GM18858 (cell line): ENCODE measurements around the gene KLHL13.
"Not testable (repeated sequence)": the region's sequence is repeated elsewhere in the genome, so short reads cannot be mapped to it uniquely, and the experiment has no call there.

Source experiments
- ATAC-seq: cut with Tn5 transposase; IDR thresholded peaks from one replicate; pipeline ENCODE4 v1.9.1; 2021; ENCODE audit not compliant: unreplicated experiment

The KLHL13 gene

GRCh38 chrX:118116713-118117550 is at the start of gene KLHL13:
TSS of gene KLHL13 (minus strand) at chrX:118116810. CDS start at chrX:118028473, 88,337 bp downstream.
- no peak for ATAC-seq

- no peak for ATAC-seq
Measured at GRCh38 chrX:118164138-118164537, 47.5 kb upstream of the KLHL13 start.

- ATAC-seq, result no peak
Measured at GRCh38 chrX:118156953-118157608, 40.5 kb upstream of the KLHL13 start.

- ATAC-seq, result no peak
Measured at GRCh38 chrX:118156254-118156952, 39.8 kb upstream of the KLHL13 start.

GRCh38 chrX:118153270-118153669 is 36.7 kb upstream of the KLHL13 start:
- ATAC-seq, result no peak

- ATAC-seq, result no peak
Measured at GRCh38 chrX:118152721-118153120, 36.1 kb upstream of the KLHL13 start.

- ATAC-seq, result no peak
Measured at GRCh38 chrX:118148737-118149136, 32.1 kb upstream of the KLHL13 start.

- ATAC-seq, result not testable (repeated sequence)
Measured at GRCh38 chrX:118147771-118148170, 31.2 kb upstream of the KLHL13 start.

- ATAC-seq, result no peak
Measured at GRCh38 chrX:118143578-118143977, 27.0 kb upstream of the KLHL13 start.

- no peak for ATAC-seq
Measured at GRCh38 chrX:118131336-118131735, 14.7 kb upstream of the KLHL13 start.

- no peak for ATAC-seq
Measured at GRCh38 chrX:118129681-118130080, 13.1 kb upstream of the KLHL13 start.

GRCh38 chrX:118128724-118129123 is 12.1 kb upstream of the KLHL13 start:
- no peak for ATAC-seq

GRCh38 chrX:118126286-118126685 is 9.7 kb upstream of the KLHL13 start:
- no peak for ATAC-seq

- ATAC-seq, result not testable (repeated sequence)
Measured at GRCh38 chrX:118124243-118124642, 7.6 kb upstream of the KLHL13 start.

- ATAC-seq, result no peak
Measured at GRCh38 chrX:118117741-118118140, 1.1 kb upstream of the KLHL13 start.

- no peak for ATAC-seq
Measured at GRCh38 chrX:118115953-118116712, 477 bp downstream of the KLHL13 start.

- ATAC-seq, result no peak
Measured at GRCh38 chrX:118114971-118115370, 1.6 kb downstream of the KLHL13 start.

- no peak for ATAC-seq
Measured at GRCh38 chrX:118109065-118109464, 7.5 kb downstream of the KLHL13 start.

GRCh38 chrX:118108304-118108703 is 8.3 kb downstream of the KLHL13 start:
- ATAC-seq, result no peak

- ATAC-seq, result no peak
Measured at GRCh38 chrX:118100091-118100490, 16.5 kb downstream of the KLHL13 start.

GRCh38 chrX:118088084-118088483 is 28.5 kb downstream of the KLHL13 start:
- no peak for ATAC-seq
